GM23248 (cell line): ENCODE measurements around the gene NPTX1.

Experiments
- EZH2 ChIP-seq: fragments of 200-600 bp; sonication (generic); IDR thresholded peaks from 2 replicates; pipeline ENCODE4 v1.6.1; 2018; ENCODE audit warnings: antibody characterized with exemption, mild to moderate bottlenecking; ENCODE audit not compliant: insufficient read depth, poor library complexity, severe bottlenecking
- EZH2phosphoT487 ChIP-seq: fragments of 200-600 bp; sonication (generic); IDR thresholded peaks from 2 replicates; pipeline ENCODE4 v1.6.1; 2018; ENCODE audit warnings: antibody characterized with exemption, moderate library complexity, mild to moderate bottlenecking, low read depth; ENCODE audit not compliant: insufficient read depth

- TF ChIP-seq EZH2phosphoT487 = no peak
- TF ChIP-seq EZH2 = no peak
These were observed 19.8 kb downstream of the NPTX1 start for GRCh38 chr17:80456465-80457235.
